Ishikawa (cell line): ENCODE results near the gene FOXN3.

Source experiments
- CREB1 ChIP-seq: IDR thresholded peaks from 2 replicates; pipeline ENCODE4 v1.6.1; 2012; ENCODE audit warnings: low read depth
- EP300 ChIP-seq: IDR thresholded peaks from 2 replicates; pipeline ENCODE4 v1.6.1; 2012; ENCODE audit warnings: borderline replicate concordance
- MAX ChIP-seq: IDR thresholded peaks from 2 replicates; pipeline ENCODE4 v1.6.1; 2012
- RAD21 ChIP-seq: IDR thresholded peaks from 2 replicates; pipeline ENCODE4 v1.6.1; 2012; ENCODE audit warnings: low read depth
- TAF1 ChIP-seq: IDR thresholded peaks from 2 replicates; pipeline ENCODE4 v1.6.1; 2012; ENCODE audit warnings: low read depth, mild to moderate bottlenecking

GRCh38 chr14:89388853-89389252 is 28.2 kb downstream of the FOXN3 start:
- TF ChIP-seq CREB1, result no peak
- TF ChIP-seq EP300, result no peak
- TF ChIP-seq MAX, result no peak
- no peak for TF ChIP-seq TAF1
- TF ChIP-seq RAD21, result peak; percentile 11; the same call in 1 of the 2 replicates
